Vagina (tissue), 2 donors: ENCODE results near the gene LMX1B.

Source experiments
- POLR2A ChIP-seq, 2 donors: fragments of 450-650 bp; IDR thresholded peaks; one replicate each; pipeline ENCODE4 v1.6.1; 2017; ENCODE audit warnings: antibody characterized with exemption in 2 of 2, mild to moderate bottlenecking in 2 of 2, moderate library complexity in 2 of 2
- POLR2AphosphoS5 ChIP-seq, 2 donors: sonication (generic); formaldehyde crosslinking; IDR thresholded peaks; one replicate each; pipeline ENCODE4 v1.9.0; 2017; ENCODE audit warnings: antibody characterized with exemption in 2 of 2, mild to moderate bottlenecking in 2 of 2, low read depth in 1 of 2; ENCODE audit not compliant: insufficient read depth in 1 of 2

DNA sequence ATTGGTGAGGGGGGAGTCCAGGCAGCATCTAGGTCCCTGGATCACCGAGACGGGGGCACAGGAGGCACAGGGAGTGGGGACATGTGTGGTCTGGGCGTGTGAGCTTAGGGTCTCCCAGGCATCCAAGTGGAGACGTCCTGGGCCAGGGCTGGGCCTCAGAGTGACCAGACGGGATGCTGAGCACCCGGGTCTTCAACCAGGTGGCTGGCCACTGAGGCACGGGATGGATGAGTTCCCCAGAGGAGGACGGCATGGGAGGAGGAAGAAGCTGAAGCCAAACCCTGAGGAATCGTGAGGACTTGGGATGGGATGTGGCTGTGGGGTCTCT, 88.0 kb downstream of the LMX1B start:
- TF ChIP-seq POLR2AphosphoS5 (IDR thresholded peaks at IDR 0.05; ENCODE audit: insufficient read depth in 1 of 2, low read depth in 1 of 2) (no peak), POLR2A (IDR thresholded peaks at IDR 0.05) (no peak)
